Esophagus muscularis mucosa (tissue), 3 donors: Measurements from ENCODE around the gene TBC1D12.

Experiments used
- EP300 ChIP-seq: sonication (generic); formaldehyde crosslinking; IDR thresholded peaks from one replicate; pipeline ENCODE4 v1.6.1; 2017; ENCODE audit warnings: antibody characterized with exemption
- TF ChIP-seq, protein P1 (sequence below), 3 experiments: fragments of 200-600 bp in 2 of 3; fragments of 450-650 bp in 1 of 3; sonication (generic) in 2 of 3; IDR thresholded peaks; one replicate each; pipeline ENCODE4 v1.5.1; 2017 to 2019; ENCODE audit warnings: antibody characterized with exemption in 3 of 3, mild to moderate bottlenecking in 2 of 3, moderate library complexity in 1 of 3

DNA sequence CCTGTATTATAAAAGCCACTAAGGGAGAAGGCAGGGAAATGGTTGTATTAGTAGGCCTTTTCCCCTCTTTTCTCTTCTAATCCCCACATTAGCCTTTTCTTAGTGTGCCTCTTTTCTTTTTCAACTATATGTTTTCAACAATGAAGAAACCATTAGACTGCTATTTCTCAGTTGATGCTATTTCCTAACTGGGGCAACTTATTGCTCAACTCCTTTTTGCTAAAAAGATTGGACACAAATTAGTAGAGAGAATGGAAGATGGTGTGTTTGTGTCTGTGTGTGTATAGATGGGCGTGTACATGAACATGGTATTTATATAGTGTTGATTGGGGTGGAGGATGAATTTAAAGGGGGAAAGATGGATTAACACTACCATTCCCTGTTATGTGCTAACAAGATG lies 28.4 kb downstream of the TBC1D12 start:
- TF ChIP-seq, protein P1, sequence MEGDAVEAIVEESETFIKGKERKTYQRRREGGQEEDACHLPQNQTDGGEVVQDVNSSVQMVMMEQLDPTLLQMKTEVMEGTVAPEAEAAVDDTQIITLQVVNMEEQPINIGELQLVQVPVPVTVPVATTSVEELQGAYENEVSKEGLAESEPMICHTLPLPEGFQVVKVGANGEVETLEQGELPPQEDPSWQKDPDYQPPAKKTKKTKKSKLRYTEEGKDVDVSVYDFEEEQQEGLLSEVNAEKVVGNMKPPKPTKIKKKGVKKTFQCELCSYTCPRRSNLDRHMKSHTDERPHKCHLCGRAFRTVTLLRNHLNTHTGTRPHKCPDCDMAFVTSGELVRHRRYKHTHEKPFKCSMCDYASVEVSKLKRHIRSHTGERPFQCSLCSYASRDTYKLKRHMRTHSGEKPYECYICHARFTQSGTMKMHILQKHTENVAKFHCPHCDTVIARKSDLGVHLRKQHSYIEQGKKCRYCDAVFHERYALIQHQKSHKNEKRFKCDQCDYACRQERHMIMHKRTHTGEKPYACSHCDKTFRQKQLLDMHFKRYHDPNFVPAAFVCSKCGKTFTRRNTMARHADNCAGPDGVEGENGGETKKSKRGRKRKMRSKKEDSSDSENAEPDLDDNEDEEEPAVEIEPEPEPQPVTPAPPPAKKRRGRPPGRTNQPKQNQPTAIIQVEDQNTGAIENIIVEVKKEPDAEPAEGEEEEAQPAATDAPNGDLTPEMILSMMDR (IDR thresholded peaks at IDR 0.05): no peak
- TF ChIP-seq EP300: no peak
